GM23338 (cell line): ENCODE data around the gene CYP3A5. TPM values are rescaled to one million over a fixed set of nuclear protein-coding genes. Genes with fewer than 3 reads are reported as not detected.

Experiments
- ATAC-seq: fragments of 200-7000 bp; cut with Tn5 transposase; 3 replicates; pipeline ENCODE4 v1.9.1; 2020
- DNase-seq: peaks from one replicate; pipeline ENCODE4 v3.0.0-alpha.2; 2015; ENCODE audit warnings: low spot score
- H2AFZ ChIP-seq: fragments of 200-600 bp; sonication (generic); 2 replicates; pipeline ENCODE4 v1.8.0; 2016; ENCODE audit warnings: antibody characterized with exemption, mild to moderate bottlenecking, moderate library complexity
- H3F3A ChIP-seq: fragments of 200-600 bp; sonication (generic); replicated peaks from 2 replicates; pipeline ENCODE4 v1.8.0; 2017; ENCODE audit warnings: antibody characterized with exemption, mixed run types, low read depth
- H3K27ac ChIP-seq: fragments of 200-600 bp; sonication (generic); 2 replicates; pipeline ENCODE4 v1.6.1; 2016; ENCODE audit warnings: low read depth
- H3K27me3 ChIP-seq: fragments of 200-600 bp; sonication (generic); 2 replicates; pipeline ENCODE4 v1.8.0; 2016; ENCODE audit warnings: mild to moderate bottlenecking, mixed run types, moderate library complexity; ENCODE audit not compliant: insufficient read depth
- H3K36me3 ChIP-seq: fragments of 200-600 bp; sonication (generic); 2 replicates; pipeline ENCODE4 v1.8.0; 2016; ENCODE audit warnings: mild to moderate bottlenecking; ENCODE audit not compliant: insufficient read depth
- H3K4me1 ChIP-seq: fragments of 200-600 bp; sonication (generic); 2 replicates; pipeline ENCODE4 v1.8.0; 2016; ENCODE audit warnings: mild to moderate bottlenecking, moderate library complexity; ENCODE audit not compliant: insufficient read depth
- H3K4me2 ChIP-seq: fragments of 200-600 bp; sonication (generic); 2 replicates; pipeline ENCODE4 v1.7.1; 2017; ENCODE audit warnings: mixed run types
- H3K4me3 ChIP-seq: fragments of 200-600 bp; sonication (generic); 2 replicates; pipeline ENCODE4 v1.6.1; 2016; ENCODE audit warnings: mixed run types
- H3K79me2 ChIP-seq: fragments of 200-600 bp; sonication (generic); replicated peaks from 2 replicates; pipeline ENCODE4 v1.8.0; 2017; ENCODE audit warnings: mild to moderate bottlenecking; ENCODE audit not compliant: insufficient read depth
- H3K9me2 ChIP-seq: fragments of 200-600 bp; sonication (generic); 2 replicates; pipeline ENCODE4 v1.8.0; 2017; ENCODE audit not compliant: insufficient read depth
- H4K20me1 ChIP-seq: fragments of 200-600 bp; sonication (generic); replicated peaks from 2 replicates; pipeline ENCODE4 v1.8.0; 2017; ENCODE audit warnings: mild to moderate bottlenecking; ENCODE audit not compliant: insufficient read depth
- H3K27ac Mint-ChIP-seq: 2 replicates; pipeline ENCODE4 v1.8.0; 2020; ENCODE audit warnings: inconsistent platforms, mild to moderate bottlenecking, moderate library complexity, mixed read lengths
- H3K27me3 Mint-ChIP-seq: 3 replicates; pipeline ENCODE4 v1.8.0; 2022; ENCODE audit warnings: low read depth, mild to moderate bottlenecking, moderate library complexity, mixed read lengths, inconsistent platforms; ENCODE audit not compliant: insufficient read depth, poor library complexity
- H3K36me3 Mint-ChIP-seq: 3 replicates; pipeline ENCODE4 v1.8.0; 2021; ENCODE audit warnings: low read depth, mild to moderate bottlenecking, inconsistent platforms, moderate library complexity, mixed read lengths
- H3K4me1 Mint-ChIP-seq: 3 replicates; pipeline ENCODE4 v1.8.0; 2020; ENCODE audit warnings: mild to moderate bottlenecking, inconsistent platforms, mixed read lengths
- H3K4me3 Mint-ChIP-seq: 3 replicates; pipeline ENCODE4 v1.8.0; 2021; ENCODE audit warnings: moderate library complexity, mild to moderate bottlenecking, inconsistent platforms, mixed read lengths
- H3K9me3 Mint-ChIP-seq: 3 replicates; pipeline ENCODE4 v1.8.0; 2020; ENCODE audit warnings: moderate library complexity, mild to moderate bottlenecking, inconsistent platforms, mixed read lengths
- CREB1 ChIP-seq: fragments of 250-450 bp; sonication (Bioruptor Pico); IDR thresholded peaks from 2 replicates; pipeline ENCODE4 v1.5.0; 2020; ENCODE audit warnings: low read depth, mild to moderate bottlenecking, moderate library complexity
- EZH2phosphoT487 ChIP-seq: fragments of 200-600 bp; sonication (generic); IDR thresholded peaks from one replicate; pipeline ENCODE4 v1.8.1; 2018; ENCODE audit warnings: antibody characterized with exemption; ENCODE audit not compliant: unreplicated experiment
- POLR2AphosphoS5 ChIP-seq: IDR thresholded peaks from 2 replicates; pipeline ENCODE4 v1.6.1; 2016; ENCODE audit warnings: antibody characterized with exemption, low read depth
- REST ChIP-seq: IDR thresholded peaks from one replicate; pipeline ENCODE4 v1.6.1; 2018; ENCODE audit warnings: antibody characterized with exemption; ENCODE audit not compliant: unreplicated experiment
- STAT1 ChIP-seq: IDR thresholded peaks from one replicate; pipeline ENCODE4 v1.6.1; 2016; ENCODE audit warnings: antibody characterized with exemption; ENCODE audit not compliant: unreplicated experiment
- ZNF114 ChIP-seq: fragments of 250-450 bp; sonication (Bioruptor Pico); IDR thresholded peaks from 2 replicates; pipeline ENCODE4 v1.5.0; 2020; ENCODE audit warnings: mild to moderate bottlenecking, moderate library complexity
- ZNF331 ChIP-seq: fragments of 250-450 bp; sonication (Bioruptor Pico); IDR thresholded peaks from 2 replicates; pipeline ENCODE4 v1.5.0; 2020; ENCODE audit warnings: low read depth, mild to moderate bottlenecking, moderate library complexity
- polyA plus RNA-seq: library from polyadenylated mRNA; unstranded; fragments of >200 nt; fragmentation: Nextera tagmentation; extraction: Ambion mirVana; gene quantifications from 2 replicates; pipeline ENCODE4 v1.2.1, GENCODE V29; 2016
- total RNA-seq: library from RNA; depleted of rRNA; stranded (reverse); fragments of >200 nt; shearing (Covaris generic); gene quantifications from 2 replicates; pipeline ENCODE4 v1.2.3, GENCODE V29; 2014
- TF ChIP-seq, protein P1 (sequence below): IDR thresholded peaks from 2 replicates; pipeline ENCODE4 v1.6.1; 2016; ENCODE audit warnings: antibody characterized with exemption

Gene CYP3A5
- total and polyA plus RNA-seq, 2 experiments from 2014 or later, result 1.2 TPM; not detected in 1

GRCh38 chr7:99644431-99644830, 35.4 kb downstream of the CYP3A5 start:
- H3K9me3 Mint-ChIP-seq, result no peaks in the 10 kb centered on the region; the same call in 2 of the 3 replicates
- no peak overlapping the region for H2AFZ ChIP-seq
- no peak overlapping the region for H3K27ac ChIP-seq
- H3K4me3 Mint-ChIP-seq, result no peak overlapping the region
- H3K27me3 Mint-ChIP-seq, result peaks cover 1% of the 10 kb centered on the region
- H3K36me3 ChIP-seq, result no peaks in the 10 kb centered on the region
- H3K36me3 Mint-ChIP-seq, result peaks cover 23% of the 10 kb centered on the region
- peaks cover 7% of the 10 kb centered on the region for H3K9me2 ChIP-seq
- no peaks in the 10 kb centered on the region for H4K20me1 ChIP-seq
- H3K4me3 ChIP-seq, result no peak overlapping the region
- H3K4me1 Mint-ChIP-seq, result peaks cover 5% of the 10 kb centered on the region; the same call in 2 of the 3 replicates
- H3K79me2 ChIP-seq, result no peaks in the 10 kb centered on the region
- DNase-seq (no peak), ATAC-seq (no peak)
- no peak overlapping the region for H3K27ac Mint-ChIP-seq
- H3F3A ChIP-seq, result 0 out of 2 replicates have a peak, but pooled peaks cover 2% of the 10 kb centered on the region
- H3K27me3 ChIP-seq, result no peaks in the 10 kb centered on the region
- TF ChIP-seq ZNF114 (CRISPR knock-in tag), result no peak
- TF ChIP-seq, protein P1, sequence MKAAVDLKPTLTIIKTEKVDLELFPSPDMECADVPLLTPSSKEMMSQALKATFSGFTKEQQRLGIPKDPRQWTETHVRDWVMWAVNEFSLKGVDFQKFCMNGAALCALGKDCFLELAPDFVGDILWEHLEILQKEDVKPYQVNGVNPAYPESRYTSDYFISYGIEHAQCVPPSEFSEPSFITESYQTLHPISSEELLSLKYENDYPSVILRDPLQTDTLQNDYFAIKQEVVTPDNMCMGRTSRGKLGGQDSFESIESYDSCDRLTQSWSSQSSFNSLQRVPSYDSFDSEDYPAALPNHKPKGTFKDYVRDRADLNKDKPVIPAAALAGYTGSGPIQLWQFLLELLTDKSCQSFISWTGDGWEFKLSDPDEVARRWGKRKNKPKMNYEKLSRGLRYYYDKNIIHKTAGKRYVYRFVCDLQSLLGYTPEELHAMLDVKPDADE, result no peak
- no peak for TF ChIP-seq ZNF331 (CRISPR knock-in tag)
- no peak for TF ChIP-seq REST
- no peak for TF ChIP-seq CREB1
- H3K4me1 ChIP-seq, result peaks cover 4% of the 10 kb centered on the region
- H3K4me2 ChIP-seq, result no peak overlapping the region

GRCh38 chr7:99643464-99643863, 36.3 kb downstream of the CYP3A5 start:
- Histone ChIP-seq H3K27me3 (no peaks in the 10 kb centered on the region), H3K79me2 (no peaks in the 10 kb centered on the region), H3K27ac (no peak overlapping the region), H3K9me2 (peaks cover 7% of the 10 kb centered on the region; the same call in 1 of the 2 replicates), H3K4me2 (no peak overlapping the region), H4K20me1 (no peaks in the 10 kb centered on the region), H3K4me3 (no peak overlapping the region), H3K4me1 (peaks cover 11% of the 10 kb centered on the region), H3K36me3 (no peaks in the 10 kb centered on the region), H3F3A (0 out of 2 replicates have a peak, but pooled peaks cover 7% of the 10 kb centered on the region), H2AFZ (no peak overlapping the region)
- Mint-ChIP-seq H3K9me3 (no peaks in the 10 kb centered on the region; the same call in 2 of the 3 replicates), H3K4me1 (peaks cover 15% of the 10 kb centered on the region), H3K36me3 (peaks cover 23% of the 10 kb centered on the region), H3K27me3 (peaks cover 1% of the 10 kb centered on the region), H3K4me3 (no peak overlapping the region), H3K27ac (no peak overlapping the region)
- no peak for TF ChIP-seq STAT1
- TF ChIP-seq, protein P1, result no peak
- no peak for TF ChIP-seq POLR2AphosphoS5
- no peak for TF ChIP-seq EZH2phosphoT487
- TF ChIP-seq REST, result no peak
- DNase-seq (no peak), ATAC-seq (no peak)
